HG02840 (cell line): Measurements from ENCODE around the gene MYRIP.
"Not testable (repeated sequence)": the region's sequence is repeated elsewhere in the genome, so short reads cannot be mapped to it uniquely, and the experiment has no call there.

Source experiments
- ATAC-seq: cut with Tn5 transposase; IDR thresholded peaks from one replicate; pipeline ENCODE4 v1.9.1; 2021; ENCODE audit warnings: mild to moderate bottlenecking, moderate library complexity, moderate number of reproducible peaks; ENCODE audit not compliant: unreplicated experiment, low FRiP score

Gene MYRIP

DNA sequence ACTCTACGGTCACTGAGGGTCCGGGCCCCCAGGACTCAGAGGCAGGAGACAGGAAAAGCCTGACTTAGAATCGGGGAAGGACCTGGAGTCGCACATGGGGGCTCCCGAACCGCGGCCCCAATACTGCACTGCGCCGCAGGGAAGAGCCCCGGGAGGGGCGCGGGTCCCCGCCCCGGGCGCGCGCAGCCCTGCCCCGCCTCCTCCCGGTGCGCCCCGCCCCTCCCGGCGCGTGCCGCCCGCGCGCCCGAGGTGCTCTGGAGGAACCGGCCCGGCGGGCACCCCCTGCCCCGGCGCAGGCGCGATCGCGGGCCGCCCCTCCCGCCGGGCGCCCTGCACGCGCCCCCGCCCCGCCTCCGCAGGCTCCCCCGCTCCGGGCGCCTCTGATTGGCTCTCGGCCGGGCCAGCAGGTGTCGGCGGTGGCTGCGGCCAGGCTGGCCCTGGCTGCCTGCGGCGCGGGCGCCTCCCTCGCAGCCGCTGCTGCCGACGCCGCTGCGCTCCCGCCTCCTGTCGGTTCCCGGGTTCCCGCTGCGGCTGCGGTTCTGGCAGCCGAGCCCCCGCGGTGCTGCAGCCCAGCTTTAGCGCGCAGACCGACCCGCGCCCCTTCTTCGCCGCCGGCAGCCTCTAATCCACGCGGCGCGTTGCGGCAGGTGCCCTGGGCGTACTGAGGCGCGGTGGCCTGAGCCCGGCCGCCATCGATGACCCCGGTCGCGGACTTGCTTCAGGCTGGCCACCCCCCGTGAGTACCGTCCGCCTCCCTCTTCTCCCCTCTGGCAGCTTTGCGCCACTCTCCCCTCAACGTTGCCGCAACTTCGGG, at the start of gene MYRIP:
Gene MYRIP, plus strand, starts transcription at position 429 of the 814 bp plus-strand sequence. CDS start 91,208 bp downstream, outside the sequence.
- peak; percentile 59 for ATAC-seq

DNA sequence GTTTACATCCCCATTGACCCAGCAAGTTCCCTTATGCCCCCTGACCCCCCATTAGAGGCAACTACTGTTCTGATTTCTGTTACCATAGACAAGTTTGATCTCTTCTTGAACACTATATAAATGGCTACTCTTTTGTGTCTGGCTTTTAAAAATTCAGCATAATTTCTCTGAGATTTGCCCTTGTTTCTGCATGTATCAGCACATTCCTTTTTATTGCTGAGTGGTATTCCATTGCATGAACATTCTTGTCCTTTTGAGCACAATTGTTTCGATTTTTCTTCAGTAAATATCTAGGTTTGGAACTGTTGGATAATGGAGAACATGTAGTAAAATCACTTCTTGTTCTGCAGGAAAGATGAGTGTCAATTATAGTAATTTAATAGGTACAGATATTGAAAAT, 49.1 kb upstream of the MYRIP start:
- ATAC-seq = no peak

DNA sequence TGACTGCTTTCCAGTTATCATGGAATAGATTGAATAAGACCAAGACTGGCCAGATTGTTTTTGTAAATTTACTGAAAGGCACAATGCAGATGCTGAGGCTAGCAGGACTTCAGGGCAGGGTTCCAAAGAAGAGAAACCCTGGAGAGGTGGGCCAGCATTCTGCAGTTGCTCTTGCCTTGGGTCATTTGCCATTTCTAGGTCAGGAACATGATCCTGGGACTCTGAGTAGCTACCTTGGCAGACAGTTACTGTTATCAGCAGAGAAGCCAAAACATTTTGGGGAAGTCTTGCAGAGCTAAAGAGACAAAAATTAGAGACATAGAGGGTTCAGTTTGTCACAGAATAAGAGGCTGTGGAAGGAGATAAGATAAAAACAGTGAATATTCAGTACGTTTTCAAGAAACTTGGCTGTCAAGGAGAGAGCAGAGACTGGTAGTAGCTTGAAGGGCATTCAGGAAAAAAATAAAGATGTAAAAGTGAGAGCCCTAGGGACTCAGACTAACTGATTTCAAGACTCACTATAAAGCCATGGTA, 46.8 kb upstream of the MYRIP start:
- ATAC-seq = no peak

DNA sequence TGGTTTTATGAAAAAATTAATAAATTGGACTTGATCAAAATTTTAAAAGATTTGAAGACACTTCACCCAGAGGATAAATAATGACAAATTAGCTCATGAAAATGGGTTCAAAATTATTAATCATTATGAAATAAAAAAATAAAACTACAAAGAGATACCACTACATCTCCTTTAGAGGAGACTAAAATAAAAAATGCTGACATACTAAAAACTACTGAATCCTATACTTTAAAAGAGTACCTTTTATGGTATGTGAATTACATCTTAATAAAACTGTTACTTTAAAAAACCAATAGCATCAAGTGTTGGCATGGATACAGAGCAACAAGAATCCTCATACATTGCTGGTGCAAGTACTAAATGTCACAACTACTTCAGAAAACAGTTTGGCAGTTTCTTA, 46.0 kb upstream of the MYRIP start:
- no peak for ATAC-seq

DNA sequence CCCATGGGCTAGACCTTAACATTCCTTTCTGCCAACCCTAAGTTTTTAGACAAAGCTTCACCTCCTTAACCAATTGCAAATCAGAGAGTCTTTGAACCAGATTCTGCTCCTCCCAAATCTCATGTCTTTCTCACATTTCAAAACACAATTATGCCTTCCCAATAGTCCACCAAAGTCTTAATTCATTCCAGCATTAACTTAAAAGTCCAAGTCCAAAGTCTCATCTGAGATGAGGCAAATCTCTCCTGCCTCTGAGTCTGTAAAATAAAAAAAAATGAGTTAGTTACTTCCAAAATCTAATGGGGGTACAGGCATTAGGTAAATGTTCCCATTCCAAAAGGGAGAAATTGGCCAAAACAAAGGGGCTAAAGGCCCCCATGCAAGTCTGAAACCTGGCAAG, 43.8 kb upstream of the MYRIP start:
- no peak for ATAC-seq

DNA sequence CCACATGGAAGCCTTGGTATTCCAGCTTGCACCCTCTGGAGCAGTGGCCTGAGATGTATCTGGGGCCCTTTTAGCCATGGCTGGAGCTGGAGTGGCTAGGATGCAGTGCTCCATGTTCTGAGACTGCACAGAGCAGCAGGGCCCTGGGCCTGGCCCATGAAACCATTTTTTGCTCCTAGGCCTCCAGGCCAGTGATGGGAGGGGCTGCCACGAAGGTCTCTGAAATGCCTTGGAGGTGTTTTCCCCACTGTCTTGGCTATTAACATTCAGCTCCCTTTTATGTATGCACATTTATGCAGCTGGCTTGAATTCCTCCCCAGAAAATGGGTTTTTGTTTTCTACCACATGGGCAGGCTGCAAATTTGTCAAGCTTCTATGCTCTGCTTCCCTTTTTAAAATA, 43.0 kb upstream of the MYRIP start:
- no peak for ATAC-seq

DNA sequence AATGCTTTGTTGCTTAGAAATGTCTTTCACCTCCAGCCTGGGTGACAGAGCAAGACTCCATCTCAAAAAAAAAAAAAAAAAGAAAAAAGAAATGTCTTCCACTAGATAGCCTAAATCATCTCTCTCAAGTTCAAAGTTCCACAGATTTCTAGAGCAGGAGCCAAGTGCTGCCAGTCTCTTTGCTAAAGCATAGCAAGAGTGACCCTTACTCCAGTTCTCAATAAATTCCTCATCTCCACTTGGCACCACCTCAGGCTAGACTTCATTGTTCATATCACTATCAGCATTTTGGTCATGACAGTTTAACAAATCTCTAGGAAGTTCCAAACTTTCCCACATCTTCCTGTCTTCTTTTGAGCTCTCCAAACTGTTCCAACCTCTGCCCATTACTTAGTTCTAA, 42.5 kb upstream of the MYRIP start:
- ATAC-seq = not testable (repeated sequence)

DNA sequence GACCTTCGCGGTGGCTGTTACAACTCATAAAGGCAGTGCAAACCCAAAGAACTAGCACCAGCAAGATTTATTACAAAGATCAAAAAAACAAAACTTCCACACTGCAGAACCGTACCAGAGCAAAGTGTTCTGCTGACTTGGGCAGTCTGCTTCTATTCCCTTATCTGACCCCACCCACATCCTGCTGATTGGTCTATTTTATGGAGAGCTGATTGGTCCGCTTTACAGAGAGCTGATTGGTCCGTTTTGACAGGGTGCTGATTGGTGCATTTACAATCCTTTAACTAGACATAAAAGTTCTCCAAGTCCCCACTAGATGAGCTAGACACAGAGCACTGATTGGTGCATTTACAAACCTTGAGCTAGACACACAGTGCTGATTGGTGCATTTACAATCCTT, 31.2 kb upstream of the MYRIP start:
- not testable (repeated sequence) for ATAC-seq

DNA sequence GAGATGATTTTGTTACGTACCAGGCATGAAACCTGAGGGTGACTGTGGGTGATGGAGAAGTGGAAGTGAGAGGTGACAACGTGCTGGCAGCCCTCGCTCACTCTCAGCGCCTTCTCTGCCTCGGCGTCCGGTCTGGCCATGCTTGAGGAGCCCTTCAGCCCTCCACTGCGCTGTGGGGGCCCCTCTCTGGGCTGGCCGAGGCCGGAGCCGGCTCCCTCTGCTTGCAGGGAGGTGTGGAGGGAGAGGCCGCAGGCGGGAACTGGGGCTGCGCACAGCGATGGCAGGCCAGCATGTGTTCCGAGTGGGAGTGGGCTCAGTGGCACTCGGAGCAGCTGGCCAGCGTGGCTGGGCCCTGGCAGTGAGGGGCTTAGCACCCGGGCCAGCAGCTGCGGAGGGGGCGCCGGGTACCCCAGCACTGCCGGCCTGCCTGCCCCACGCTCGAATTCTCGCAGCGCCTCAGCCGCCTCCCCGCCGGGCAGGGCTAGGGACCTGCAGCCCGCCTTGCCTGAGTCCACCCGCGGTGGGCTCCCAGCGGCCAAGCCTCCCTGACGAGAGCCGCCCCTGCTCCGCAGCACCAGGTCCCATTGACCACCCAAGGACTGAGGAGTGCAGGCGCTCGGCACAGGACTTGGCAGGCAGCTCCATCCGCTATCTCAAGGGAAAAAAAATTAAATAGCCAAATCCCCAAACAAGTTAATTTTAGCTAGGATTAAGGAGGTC, 29.7 kb upstream of the MYRIP start:
- ATAC-seq = no peak

DNA sequence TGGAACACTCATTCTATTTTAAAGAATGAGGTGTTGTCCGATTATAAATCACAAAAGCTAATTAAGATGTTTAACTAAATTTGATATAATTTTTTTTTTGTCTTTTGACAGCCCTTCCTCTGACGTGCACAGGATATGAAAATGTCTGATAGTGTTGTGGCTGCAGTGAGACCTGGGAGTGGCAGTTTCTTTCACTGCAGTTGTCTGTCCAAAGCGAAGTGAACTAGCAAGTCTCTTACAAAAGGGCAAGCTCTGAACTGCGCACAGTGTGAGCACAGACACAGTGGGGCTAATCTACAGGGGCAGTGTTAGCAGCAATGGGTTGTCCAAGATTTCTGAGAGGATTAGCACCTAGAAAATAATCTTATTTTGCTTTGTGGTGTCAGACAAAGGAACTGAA, 29.1 kb upstream of the MYRIP start:
- ATAC-seq = no peak

DNA sequence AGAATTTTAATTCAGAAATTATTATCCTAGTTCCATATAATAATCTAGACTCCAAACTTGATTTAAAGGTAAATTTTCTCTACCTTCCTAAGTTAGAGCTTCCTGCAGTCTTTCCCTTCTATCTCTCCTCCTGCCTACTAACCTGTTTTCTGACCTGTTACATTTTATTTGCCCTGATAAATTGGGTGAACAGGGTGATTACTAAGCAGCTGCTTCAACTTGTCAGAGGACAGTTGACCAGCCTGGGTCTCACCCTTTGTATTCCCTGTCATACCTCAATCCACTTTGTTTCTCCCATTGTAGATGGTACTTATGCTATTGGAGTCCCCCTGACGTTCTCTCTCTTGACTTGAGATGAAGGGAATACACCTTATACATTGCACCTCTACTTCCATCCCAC, 28.4 kb upstream of the MYRIP start:
- no peak for ATAC-seq

DNA sequence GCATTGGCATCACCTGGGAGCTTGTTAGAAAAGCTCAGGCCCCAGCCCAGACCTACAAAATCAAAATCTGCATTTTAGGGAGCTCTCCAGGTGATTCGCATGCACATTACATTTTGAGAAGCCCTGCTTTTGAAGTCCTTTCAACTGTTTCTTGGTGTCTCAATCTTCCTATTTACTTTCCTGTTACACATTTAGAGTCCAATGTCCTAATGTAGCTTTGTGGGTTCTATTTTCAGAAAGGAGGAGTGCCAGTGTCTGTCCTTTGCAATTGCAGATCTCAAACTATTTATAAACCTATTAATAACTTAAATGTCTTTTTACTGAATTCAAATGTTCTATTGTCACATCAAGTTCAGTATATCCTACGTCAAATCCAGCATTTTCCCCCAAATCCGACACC, 27.8 kb upstream of the MYRIP start:
- no peak for ATAC-seq

DNA sequence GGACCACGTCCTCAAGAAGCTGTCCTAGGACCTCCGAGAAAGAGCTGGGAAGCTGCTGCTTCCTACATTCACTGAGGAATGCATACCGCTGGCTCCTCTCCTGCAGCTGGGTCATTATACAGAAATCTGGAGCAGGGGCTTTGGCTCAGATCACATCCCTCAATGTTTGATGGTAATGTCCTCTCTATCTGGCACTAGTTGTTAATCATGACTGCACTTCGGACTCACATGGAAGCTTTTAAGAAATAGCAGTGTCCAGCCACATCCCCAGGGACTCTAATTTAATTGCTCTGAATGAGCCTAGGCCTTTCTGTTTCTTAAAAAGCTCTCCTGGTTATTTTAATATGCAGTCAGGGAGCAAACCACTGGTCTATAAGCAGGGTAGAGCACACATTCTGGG, 25.7 kb upstream of the MYRIP start:
- no peak for ATAC-seq

DNA sequence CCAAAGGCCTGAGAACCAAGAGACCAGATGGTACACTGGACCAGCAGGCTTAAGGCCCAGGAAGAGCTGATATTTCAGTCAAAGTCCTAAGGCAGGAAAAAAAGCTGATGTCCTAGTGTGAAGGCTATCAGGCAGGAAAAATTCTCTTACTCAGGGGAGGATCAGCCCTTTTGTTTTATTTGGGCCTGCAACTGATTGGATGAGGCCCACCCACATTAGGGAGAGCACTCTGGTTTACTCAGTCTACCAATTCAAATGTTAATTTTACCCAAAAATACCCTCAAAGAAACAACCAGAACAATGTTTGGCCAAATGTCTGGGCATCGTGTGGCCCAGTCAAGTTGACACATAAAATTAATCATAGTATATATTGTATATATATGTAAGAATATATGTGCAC, 24.5 kb upstream of the MYRIP start:
- no peak for ATAC-seq

DNA sequence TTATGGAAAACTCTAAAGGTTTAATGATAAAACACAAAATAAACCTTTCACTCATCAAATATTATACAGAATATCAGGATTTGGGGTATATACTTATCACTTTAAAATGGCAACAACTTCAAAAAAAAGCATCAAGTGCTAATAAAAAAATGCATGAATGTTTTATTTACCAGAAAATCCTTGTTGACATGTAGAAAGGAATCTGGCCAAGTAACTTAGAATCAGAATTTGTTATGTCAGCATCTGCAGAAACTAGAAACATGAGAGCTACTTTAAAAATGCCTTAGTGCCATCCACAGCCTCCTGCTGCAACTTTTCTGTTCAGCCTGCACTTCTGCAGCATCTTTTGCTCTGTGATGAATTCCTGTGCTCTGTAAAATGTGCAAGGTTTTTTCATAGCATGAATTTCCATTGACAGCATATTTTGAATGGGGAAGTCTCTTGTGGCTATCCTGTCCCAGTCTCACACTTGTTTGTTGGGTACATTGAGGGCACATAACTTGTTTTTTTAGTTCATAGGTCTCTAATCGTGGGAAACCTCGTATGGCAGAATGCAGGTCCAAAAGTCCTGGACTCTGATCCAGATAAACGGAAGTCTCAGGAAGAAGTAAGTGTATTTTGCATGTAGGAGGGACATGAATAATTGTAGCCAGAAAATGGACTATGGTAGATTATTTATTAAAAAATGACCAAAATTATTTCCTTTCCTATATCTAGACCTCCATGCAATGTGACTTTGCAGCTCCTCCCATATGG, 21.1 kb upstream of the MYRIP start:
- no peak for ATAC-seq

DNA sequence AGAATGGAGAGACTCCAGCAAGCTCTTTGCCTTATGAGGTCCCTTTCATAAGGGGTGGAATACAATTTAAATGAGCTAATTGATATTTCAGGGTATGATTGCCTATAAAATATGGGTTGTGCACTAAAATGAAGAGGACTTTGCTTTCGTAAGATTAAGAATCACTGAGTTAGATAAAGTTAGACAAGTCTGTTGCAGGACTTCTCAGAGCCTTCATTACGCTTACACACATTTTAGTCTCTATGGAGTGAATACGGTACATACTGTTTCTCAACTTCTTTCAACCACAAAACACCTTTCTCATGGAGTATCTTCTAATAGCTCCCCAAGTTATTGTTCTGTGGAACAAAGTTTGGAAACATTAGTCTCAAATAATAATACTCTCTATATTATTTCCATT, 17.8 kb upstream of the MYRIP start:
- ATAC-seq = no peak

DNA sequence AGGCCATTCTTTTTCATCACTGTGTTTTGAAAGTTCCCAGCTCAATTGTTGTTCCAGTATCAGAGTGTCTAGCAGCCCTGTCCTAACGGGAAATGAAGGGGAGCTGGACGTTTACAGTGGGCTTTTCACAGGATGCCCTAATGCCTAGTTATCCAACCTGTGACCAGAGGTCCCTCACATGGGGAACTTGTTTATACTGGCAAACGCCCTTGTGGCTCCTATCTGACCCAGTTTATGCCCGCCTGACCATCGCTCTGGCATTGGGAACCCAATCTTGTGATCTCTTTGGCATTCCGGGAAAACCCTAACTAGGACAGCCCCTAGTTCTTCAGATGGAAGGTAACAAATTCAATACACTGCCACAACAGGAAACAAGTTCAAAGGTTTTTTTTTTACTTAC, 14.5 kb upstream of the MYRIP start:
- ATAC-seq = no peak

DNA sequence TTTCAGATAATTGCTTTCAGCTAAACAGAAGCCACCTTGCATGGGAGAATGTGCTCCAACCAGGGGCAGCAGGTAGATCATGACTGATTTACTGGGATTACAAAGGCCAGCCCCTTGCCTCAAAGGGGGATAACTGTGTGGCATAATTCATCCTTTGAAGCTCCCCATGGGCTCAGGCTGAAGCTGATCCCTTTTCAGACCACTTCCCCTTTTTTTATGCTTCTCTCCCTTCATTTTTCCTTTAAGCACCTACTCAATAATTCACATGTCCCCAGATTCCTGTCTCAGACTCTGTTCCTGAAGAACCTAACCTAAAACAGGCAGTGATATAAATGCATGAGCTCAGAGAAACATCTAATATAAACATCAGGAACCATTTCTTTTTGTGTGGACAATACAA, 8.2 kb upstream of the MYRIP start:
- ATAC-seq = no peak

DNA sequence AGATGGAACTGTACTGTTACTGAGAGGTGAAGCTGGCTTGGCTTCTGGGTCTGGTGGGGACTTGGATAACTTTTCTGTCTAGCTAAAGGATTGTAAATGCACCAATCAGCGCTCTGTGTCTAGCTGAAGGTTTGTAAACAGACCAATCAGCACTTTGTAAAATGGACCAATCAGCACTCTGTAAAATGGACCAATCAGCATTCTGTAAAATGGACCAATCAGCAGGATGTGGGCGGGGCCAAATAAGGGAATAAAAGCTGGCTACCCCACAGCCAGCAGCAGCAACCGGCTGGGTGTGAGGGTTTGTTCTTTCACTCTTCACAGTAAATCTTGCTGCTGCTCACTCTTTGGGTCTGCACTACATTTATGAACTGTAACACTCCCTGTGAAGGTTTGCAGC, 6.9 kb upstream of the MYRIP start:
- ATAC-seq = not testable (repeated sequence)

DNA sequence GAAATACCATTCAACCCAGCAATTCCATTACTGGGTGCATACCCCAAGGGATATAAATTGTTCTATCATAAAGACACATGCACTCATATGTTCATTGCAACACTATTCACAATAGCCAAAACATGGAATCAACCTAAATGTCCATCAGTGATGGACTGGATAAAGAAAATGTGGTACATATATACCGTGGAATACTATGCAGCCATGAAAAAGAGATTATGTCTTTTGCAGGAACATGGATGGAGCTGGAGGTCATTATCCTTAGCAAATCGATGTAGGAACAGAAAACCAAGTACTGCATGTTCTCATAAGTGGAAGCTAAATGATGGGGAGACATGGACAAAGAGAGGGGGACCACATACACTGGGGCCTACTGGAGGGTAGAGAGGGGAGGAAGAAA, 5.5 kb upstream of the MYRIP start:
- ATAC-seq = no peak

DNA sequence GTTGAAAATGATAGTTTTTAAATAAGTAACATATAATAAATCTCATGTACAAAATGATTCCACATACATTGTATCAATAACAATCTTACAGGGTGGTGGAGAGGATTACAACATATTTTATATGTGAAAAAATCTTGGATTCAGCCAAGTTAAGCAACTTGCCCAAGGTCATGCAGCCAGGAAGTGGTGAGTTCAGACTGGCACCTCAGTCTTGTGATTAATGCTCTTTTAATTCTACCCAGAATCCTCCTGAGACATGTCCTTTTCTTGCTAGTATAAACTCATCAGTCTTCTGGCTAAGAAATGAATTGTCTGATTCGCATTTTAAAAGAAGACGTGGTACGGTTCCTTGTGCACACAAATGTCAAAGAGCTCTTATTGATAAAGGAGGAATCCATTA, 4.5 kb upstream of the MYRIP start:
- ATAC-seq = no peak
